T-helper 1 cell (primary cell): ENCODE results near the gene EFCAB6.
A peak's percentile ranks its signal among the peaks of the same experiment; 100 is the strongest.

Source experiments
- DNase-seq, 5 donors: peaks; one replicate each; pipeline ENCODE4 v3.0.0-alpha.2; 2012 to 2020

Gene EFCAB6

DNA sequence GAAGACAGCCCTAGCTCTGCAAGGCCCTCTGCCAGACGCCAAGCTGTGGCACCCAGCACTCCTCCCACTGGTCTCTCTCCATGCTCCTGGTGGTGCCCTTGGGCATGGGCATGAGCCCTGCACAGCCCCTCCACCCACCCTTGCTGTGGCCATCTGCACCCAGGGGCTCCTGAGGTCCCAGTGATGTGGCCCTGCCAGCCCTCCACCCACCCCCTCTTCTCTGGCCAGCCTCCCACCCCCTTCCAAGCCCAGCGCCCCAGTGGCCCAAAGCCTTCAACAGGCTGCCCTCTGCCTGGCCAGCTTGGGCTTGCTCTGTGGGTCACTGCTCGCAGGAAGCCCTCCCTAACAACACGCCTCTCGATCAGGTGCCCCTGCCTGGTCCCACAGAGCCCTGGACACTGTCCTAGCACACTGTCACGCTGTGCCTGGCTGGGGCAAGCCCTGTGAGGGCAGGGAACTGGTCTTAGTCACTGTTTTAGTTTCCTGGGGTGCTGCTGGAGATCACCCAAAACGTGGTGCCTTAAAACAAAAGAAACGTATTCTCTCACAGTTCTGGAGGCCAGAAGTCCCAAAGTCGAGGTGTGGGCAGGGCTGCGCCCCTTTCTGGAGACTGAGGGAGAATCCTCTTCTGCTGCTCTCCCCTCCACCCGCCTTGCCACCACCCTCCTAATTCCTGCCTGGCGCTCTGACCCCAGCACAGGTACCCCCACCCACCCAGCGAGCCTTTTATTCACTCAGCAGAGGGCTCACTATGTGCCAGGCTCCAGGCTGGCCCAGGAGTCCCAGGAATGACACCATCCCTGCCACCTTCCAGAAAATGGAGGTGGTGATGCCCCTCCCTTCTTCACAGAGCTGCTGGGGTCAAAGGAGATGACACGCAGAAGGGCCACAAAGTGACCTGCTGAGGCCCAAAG, 35.5 kb upstream of the EFCAB6 start:
- no peak for DNase-seq

DNA sequence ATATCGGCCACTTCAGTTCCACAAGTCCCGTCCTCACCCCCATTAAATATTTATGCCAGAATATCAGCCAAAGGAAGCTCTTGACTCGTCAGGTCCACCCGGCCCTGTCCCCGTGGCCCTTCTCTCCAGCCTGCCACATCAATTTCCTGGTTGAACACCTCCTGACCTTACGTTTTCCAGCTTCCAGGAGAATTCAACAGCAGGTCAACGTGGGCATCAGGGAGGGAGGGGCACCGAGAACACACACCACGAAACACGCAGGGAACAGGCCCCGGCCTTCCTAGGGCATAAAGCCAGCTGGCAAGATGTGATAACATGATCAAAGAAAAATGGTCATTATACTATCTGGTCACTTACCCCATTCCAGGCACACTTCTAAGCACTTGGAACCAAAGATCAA, 34.9 kb upstream of the EFCAB6 start:
- no peak for DNase-seq

DNA sequence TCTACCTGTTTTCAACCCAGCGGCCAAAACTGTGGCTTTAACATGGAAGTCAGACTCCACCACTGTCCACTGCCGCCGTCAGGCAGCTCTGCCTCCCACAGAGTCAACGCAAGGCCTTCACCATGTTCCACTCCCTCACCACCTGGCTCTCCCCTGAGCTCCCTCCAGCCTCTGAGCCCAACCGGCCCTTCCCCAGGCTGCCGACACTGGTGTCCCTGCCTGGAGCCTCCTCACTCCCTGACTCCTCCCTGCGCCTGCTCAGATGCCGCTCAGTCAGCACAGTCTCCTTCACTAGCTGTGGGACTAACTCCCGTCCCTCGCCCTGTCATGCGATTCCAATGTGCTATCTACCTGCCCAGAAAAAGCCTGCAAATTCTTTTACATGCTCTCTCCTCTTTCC, 33.9 kb upstream of the EFCAB6 start:
- DNase-seq = peak in 1 of 5 donors; percentile 2

- DNase-seq = no peak
These were observed 32.7 kb upstream of the EFCAB6 start for GRCh38 chr22:43844560-43845545.

DNA sequence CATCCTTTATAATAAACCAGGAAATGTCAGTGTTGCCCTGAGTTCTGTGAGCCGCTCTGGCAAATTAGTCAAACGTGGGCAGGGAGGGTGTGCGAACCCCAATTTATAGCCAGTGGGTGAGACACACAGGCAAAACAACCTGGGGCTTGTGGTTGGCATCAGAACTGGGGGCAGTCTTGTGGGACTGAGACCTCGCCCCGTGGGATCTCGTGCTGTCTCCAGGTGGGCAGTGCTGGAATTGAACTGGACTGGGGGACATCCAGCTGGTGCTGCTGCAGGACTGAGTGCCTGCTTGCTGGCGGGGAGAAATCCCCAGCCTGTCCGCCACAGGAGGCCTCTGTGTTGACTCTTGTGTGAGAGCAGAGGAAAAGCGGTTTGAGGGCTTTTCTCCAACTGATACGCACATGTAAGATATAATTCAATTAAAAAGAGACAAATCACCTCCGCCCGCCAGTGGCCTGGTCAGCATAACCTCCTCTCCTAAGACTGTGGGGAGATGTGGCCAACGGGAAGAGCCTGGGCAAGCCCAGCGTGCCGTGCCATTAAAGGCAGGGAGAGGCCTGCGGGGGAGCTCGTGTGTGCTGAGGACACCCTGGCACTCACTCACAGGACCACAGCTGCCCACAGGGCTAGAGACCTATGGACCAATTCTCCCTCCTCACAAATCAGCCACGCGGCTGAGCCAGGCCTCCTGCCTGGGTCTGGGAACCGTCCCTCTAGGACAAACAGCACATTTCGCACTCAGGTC, 31.9 kb upstream of the EFCAB6 start:
- no peak for DNase-seq

DNA sequence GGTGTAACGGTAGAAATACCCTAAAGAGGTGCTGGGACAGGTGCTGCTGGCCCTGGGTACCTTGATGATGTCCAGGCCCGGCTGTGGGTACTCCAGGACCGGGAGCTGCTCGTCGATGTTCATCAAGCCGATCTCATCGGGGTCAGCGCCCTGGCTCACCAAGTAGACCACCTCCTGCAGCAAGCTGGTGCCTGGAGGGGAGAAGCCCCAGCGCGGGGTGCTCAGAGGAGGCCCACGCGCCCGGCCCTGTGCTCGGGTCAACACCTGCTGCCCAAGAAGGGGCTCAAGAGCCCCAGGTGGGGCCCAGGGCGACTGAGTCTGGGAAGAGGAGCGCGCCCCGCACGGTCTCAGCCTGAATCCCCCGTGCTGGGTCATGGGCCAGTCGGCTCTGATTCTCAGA, 29.6 kb upstream of the EFCAB6 start:
- DNase-seq = no peak

GRCh38 chr22:43840851-43841250, 28.7 kb upstream of the EFCAB6 start:
- DNase-seq = no peak

GRCh38 chr22:43840431-43840830, 28.3 kb upstream of the EFCAB6 start:
- no peak for DNase-seq

- DNase-seq = no peak
These were observed 27.7 kb upstream of the EFCAB6 start for GRCh38 chr22:43839781-43840180.

GRCh38 chr22:43838571-43839307, 26.6 kb upstream of the EFCAB6 start:
- DNase-seq = no peak

GRCh38 chr22:43838161-43838560, 26.1 kb upstream of the EFCAB6 start:
- DNase-seq = no peak

- DNase-seq = no peak
These were observed 25.6 kb upstream of the EFCAB6 start for GRCh38 chr22:43837666-43838065.

GRCh38 chr22:43835736-43836135, 23.6 kb upstream of the EFCAB6 start:
- DNase-seq = no peak

GRCh38 chr22:43835166-43835565, 23.1 kb upstream of the EFCAB6 start:
- DNase-seq = no peak

- no peak for DNase-seq
These were observed 21.5 kb upstream of the EFCAB6 start for GRCh38 chr22:43833286-43834240.

DNA sequence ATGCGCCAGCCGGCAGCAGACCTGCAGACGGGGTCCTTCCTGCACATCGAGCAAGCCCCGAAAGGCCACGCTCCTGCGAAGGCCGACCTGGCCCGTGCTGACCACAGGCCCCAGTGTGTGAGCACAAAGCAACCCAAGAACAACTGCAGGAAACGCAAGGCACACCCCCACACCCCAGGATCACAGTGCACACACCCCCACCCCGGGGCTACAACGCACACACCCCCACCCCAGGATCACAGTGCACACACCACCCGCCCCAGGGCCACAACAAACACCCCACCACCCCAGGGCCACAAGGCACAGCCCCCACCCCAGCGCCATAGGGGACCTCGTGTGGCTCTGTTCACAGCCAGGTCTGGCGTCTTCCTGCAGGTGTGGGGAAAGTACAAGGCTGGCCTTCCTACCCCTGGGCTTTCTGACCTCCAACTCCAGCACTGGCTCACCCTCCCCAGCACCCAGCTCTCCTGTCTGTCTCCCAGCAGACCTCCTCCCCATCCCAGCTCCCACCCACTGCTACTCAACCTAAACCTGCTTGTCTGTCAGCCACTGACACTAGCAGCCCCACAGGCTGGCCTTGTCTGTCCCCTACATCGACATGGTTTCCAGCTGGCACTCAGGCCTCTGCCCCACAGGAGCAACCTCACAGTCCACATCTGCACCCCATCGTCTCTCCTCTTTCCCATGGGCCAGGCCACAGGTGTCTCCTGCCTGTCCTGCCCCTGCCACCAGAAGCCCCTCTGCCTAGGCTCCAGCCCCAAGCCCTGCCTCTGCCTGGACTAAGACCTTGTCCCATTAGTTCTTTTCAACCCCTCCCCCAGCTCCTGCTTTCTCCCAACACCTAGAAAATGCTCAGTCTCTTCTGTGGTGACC, 20.5 kb upstream of the EFCAB6 start:
- no peak for DNase-seq

DNA sequence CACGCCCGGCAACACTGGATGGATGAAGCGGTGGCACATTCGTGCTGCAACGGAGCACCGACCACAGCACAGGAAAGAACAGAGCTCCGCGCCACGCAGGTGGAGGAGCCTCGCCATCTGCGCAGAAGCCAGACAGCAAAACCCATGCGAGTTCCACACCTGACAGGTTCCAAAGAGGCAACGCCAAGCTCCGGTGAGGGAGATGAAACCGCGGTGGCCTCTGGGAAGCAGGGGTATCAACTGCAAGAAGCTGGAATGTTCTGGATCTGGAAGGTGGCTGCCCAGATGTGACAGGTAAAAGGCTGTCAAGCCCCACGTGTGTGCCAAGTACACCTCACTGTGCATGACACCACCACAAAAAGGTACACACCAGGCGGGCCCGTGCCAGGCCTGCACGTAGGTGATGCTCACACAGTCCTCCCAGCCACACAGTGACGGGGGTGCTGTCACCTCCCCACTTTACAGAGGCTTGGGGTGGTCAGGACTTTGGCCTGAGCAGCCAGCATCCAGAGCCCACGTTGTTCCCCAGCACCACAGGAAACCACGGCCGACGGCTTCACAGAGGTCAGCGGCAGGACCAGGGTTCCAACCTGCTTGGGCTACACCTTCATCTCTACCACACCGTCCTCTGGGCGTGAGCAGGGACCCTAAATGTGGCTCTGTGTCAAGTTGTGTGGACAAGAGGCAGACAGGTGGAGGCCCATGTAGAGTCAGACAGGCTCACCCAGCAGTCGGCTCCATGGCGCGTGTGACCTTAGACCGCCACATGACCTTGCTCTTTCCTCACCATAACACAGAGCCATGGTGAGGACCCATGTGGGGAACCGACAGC, 19.7 kb upstream of the EFCAB6 start:
- DNase-seq = no peak

GRCh38 chr22:43830931-43831560, 18.9 kb upstream of the EFCAB6 start:
- no peak for DNase-seq
